Renal cortical epithelial cell (primary cell): ENCODE data around the gene RPL7A. TPM values are rescaled to one million over a fixed set of nuclear protein-coding genes. Genes with fewer than 3 reads are reported as not detected.
"Not testable (repeated sequence)": the region's sequence is repeated elsewhere in the genome, so short reads cannot be mapped to it uniquely, and the experiment has no call there.

Experiments used
- DNase-seq: peaks from one replicate; pipeline ENCODE4 v3.0.0-alpha.2; 2011; ENCODE audit warnings: low read depth
- total RNA-seq: library from RNA; depleted of rRNA; stranded (reverse); fragments of >200 nt; gene quantifications from 2 replicates; pipeline ENCODE4 v1.2.3, GENCODE V29; 2014

Gene RPL7A
- total RNA-seq, 1 donor from 2014 or later, result 1,360 TPM

GRCh38 chr9:133327834-133328484 lies 20.1 kb upstream of the RPL7A start:
- DNase-seq, result no peak

GRCh38 chr9:133329306-133330156 lies 18.5 kb upstream of the RPL7A start:
- DNase-seq, result peak; percentile 30

DNA sequence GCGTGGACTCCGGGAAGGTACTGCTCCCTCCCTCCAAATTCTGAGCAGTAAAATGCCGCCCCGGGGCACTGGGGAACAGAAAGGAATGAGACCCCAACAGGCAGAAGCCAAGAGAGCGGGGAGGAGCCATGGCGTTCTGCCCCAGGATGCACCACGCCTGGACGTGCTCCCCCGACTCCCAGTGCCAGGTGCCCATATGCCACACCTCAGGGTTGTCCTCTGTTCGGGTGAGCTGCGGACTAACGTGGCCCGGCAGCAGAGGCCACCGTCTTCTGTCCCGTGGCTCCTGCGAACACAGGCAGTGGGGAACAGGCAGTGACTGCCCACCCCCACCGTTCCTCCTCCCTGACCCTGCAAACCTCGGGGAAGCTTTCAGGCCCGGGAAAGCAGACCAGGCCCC lies 16.8 kb upstream of the RPL7A start:
- no peak for DNase-seq

GRCh38 chr9:133331641-133332380 lies 16.2 kb upstream of the RPL7A start:
- DNase-seq, result no peak

DNA sequence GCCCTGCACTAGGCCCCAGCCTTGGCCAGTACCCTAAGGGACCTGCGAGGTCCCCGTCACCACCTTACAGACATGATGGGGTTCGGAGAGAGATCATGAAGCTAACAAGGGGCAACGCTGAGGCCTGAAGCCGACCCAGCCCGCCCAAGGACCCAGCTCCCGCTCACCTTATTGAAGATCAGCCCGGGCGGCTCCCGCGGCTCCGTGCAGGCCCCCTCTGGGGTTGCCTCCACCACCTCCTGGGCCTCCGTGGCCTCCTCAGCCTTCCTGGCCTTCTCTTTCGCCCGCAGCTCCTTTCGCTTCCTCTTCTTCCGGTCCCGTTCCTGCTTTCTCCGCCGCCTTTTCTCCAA lies 15.7 kb upstream of the RPL7A start:
- no peak for DNase-seq

- DNase-seq, result no peak
Observed at GRCh38 chr9:133333011-133333410, 15.0 kb upstream of the RPL7A start.

DNA sequence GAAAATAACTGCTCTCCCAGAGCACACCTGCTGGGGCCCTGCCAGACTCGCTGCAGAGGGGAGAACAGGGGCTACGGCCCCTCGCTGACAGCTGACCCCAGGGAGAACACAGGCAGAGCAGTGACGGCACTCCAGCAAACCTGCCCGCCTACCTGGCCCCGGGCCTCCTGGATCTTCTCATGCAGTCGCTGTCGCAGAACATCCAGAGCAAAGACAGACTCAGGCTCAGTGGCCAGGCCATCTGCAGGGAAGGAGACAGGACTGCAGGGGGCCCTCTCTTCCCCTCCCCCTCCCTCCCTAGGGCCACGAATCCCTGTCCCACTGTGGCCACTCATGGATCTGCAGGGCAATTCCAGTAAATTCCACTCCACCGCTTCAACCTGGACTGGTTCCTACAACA lies 14.5 kb upstream of the RPL7A start:
- no peak for DNase-seq

- DNase-seq, result no peak
Observed at GRCh38 chr9:133334161-133334560, 13.9 kb upstream of the RPL7A start.

GRCh38 chr9:133334888-133335287 lies 13.1 kb upstream of the RPL7A start:
- DNase-seq, result not testable (repeated sequence)

DNA sequence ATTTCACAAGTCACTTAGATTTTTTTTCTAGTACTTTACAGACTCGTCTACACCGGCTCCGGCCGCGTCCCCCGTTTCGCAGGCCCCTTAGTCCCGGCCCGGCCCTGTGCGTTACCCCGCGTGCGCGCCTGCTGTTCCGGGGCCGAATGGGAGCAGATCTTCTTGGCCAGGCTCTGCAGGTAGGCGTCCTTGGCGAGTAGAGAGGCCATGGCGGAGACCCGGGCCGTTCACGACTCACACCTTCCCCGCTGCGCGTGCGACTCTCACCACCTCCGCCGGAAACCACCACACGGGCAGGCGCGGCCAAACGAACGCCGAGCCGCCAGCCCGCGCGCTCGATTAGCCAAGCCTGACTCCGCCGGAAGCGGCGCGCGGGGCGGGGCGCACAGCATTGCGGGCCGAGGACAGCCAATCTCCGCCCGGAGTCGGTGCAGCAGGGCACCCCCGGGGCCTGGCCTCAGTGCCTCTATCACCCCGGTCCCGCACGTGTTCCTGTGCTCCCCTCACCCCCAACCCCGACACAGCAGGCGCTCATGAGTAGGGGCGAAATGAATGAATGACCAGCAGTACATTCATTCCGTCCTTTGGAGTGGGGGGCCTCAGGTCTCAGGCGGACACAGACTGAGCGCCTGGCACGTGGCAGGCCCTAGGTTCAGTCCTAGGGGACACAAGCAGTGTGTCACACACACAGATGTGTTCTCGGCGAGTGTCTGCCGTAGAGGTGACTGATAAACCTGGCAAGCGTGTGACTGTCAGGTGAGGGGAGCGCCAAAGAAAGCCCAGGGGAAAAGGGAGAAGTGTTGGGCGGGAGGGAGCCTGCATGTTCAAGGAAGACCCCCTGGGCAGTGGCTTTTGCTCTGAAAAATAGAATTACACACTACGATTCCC lies 11.8 kb upstream of the RPL7A start, which contains the start of gene SURF6:
TSS of gene SURF6 (minus strand) at position 265 of the 888 bp plus-strand sequence. CDS start at position 209, 56 bp downstream.
- peak; percentile 65 for DNase-seq

- DNase-seq, result no peak
Observed at GRCh38 chr9:133339641-133340040, 8.4 kb upstream of the RPL7A start.

DNA sequence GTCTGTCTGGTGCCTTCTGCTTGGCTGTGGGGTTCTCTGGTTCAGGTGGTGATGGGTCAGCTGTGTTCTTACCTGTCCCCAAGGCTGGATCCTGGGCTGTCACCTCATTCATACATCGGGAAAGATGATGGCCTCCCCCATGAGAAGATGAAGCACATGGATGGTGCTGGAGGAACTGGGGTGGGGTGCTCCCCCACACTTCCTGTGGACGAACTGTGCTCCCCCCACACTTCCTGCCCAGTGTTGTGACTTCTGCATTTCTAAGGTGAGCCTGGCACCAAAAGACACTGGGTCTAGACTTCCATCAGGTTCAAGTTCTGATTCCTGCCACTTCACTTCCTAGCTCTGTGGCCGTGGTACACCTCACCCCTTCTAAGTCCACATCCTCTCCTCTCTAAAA lies 7.8 kb upstream of the RPL7A start:
- DNase-seq, result no peak

DNA sequence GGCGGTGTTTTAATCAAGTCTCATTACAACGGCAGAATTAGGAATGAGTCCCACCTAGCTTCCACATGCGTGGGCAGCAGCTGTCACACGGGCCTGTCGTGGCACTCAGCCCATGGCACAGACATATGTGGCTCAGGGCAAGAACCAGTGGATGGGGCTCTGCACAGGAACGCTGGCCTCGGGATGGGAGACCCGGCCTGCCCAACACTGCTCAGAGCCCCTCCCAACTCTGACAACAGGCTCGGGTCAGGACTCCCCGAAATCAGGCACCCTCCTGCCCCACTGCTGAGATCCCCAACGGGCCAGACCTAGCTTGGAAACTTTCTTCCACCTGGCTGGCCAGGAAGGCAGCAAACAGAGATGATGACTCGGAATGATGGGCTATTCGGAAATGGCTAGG lies 7.1 kb upstream of the RPL7A start:
- DNase-seq, result no peak

DNA sequence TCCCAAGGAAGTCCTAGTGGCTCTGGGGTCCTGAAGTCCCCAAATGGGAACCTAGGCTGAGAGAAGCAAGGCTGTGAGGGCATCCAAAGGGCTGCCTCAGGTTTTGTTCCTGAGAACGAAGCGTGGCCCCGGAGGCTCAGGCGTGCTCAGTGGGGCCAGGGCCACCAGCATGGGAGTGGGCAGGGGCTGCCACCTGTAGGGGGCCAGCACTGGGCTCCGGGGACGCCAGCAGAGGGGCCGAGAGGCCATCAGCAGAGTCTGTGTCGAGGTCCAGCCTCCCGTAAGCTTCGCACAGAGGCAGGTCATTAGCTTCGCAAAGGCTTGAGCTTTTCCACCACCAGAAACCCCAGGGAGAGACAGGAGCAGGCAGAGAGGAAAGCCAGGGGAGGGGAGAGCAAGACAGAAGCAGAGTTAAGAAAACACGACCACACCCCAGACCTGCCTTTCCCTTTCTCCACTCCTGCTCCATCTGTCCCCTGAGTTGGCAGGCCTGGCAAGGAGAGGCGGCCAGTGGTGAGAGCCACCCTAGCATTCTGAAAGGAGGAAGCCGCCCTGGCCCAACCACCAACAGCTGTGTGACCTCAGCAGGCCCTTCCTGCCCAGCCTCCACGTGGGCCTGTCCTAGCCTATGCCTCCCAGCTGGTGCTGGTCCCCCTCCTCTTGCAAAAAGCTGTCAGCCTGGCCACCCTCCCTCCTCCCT lies 6.5 kb upstream of the RPL7A start:
- no peak for DNase-seq

DNA sequence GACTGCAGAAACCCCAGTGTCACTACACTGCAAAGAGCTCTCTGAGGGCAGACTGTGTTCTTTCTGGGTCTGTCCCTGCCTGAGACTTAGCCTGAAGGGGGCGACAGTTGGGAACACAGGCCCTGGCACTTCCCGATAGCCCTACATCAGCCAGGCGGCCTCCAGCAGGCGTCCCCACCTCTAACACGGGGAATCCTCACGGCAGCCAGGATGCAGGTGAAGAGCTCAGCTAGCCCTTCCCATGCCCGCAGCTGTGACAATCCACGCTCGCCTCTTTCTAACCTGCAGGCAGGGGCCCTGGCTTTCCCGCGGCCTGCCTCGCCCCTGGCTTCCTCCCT lies 6.0 kb upstream of the RPL7A start:
- no peak for DNase-seq

GRCh38 chr9:133342570-133342969 lies 5.4 kb upstream of the RPL7A start:
- no peak for DNase-seq

GRCh38 chr9:133344071-133344470 lies 3.9 kb upstream of the RPL7A start:
- no peak for DNase-seq

- no peak for DNase-seq
Observed at GRCh38 chr9:133344979-133345378, 3.0 kb upstream of the RPL7A start.

GRCh38 chr9:133345596-133345995 lies 2.4 kb upstream of the RPL7A start:
- no peak for DNase-seq

DNA sequence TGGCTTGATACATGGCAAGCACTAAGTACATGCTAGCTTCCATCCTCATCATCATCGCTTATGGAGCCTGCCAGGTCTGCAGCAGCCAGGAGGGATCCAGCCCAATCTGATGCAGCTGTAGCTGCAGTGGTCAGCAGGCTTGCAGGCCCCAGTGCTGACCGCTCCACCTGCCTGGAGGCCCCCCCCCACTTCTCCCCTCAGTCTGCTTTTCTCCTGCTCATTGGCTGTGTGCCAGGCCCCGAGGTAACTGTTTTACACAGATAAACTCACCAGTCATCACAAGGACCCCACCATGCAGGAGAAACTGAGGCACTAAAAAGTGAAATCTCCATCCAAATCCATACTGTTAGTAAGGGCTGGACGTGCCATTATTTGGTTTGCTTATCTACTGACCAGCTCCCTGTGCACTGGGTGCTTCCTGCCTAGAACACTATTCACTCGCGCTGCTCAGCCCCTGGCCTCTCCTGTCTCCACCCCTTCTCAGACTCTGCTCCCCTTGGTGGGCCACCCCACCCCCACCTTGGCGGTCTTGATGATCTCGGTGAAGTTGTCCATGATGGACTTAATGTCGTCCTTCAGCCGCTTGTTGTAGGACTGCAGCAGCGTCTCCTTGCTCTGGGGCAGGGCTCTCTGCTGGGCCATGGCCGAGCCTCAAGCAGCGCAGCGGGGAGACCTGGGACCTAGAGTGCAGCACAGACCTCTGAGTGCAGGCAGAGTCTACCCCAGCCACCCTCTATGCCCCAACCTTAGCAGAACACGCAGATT lies 1.8 kb upstream of the RPL7A start:
- DNase-seq, result no peak
